IMR-90 (cell line): ENCODE data around the gene NETO2. TPM values are rescaled to one million over a fixed set of nuclear protein-coding genes. Genes with fewer than 3 reads are reported as not detected.
"Not testable (repeated sequence)": the region's sequence is repeated elsewhere in the genome, so short reads cannot be mapped to it uniquely, and the experiment has no call there.

Experiments used
- ATAC-seq: fragments of 200-7000 bp; cut with Tn5 transposase; 2 replicates; pipeline ENCODE4 v1.9.1; 2020; ENCODE audit warnings: low read depth, mild to moderate bottlenecking, moderate library complexity
- BruUV-seq: library from RNA; stranded (reverse); fragments of 400-500 nt; replicated peaks from 2 replicates; lab custom pipeline; 2021; lab: Mats Ljungman, UMichigan
- CTCF ChIA-PET: fragments of 300-600 bp; formaldehyde crosslinking; extraction: SDS; loops from one replicate; lab custom pipeline; 2021; ENCODE audit warnings: antibody characterized with exemption; lab: Yijun Ruan, JAX
- POLR2A ChIA-PET: fragments of 300-600 bp; sonication (Branson Sonifier 250); formaldehyde crosslinking; loops from one replicate; lab custom pipeline; 2022; ENCODE audit warnings: antibody characterized with exemption; ENCODE audit not compliant: unreplicated experiment; lab: Charles Lee
- DNase-seq: peaks from one replicate; pipeline ENCODE4 v3.0.0; 2013
- H2AFZ ChIP-seq: replicated peaks from 2 replicates; pipeline ENCODE3; 2013; ENCODE audit warnings: low read length, mild to moderate bottlenecking; ENCODE audit not compliant: poor library complexity
- H2AK5ac ChIP-seq: 2 replicates; pipeline ENCODE4 v1.6.1; 2013; ENCODE audit warnings: low read depth, low read length, inconsistent platforms
- H2AK9ac ChIP-seq: replicated peaks from 2 replicates; pipeline ENCODE3; 2013; ENCODE audit warnings: mild to moderate bottlenecking, low read depth, low read length, moderate library complexity; ENCODE audit not compliant: poor library complexity
- H2BK120ac ChIP-seq: 2 replicates; pipeline ENCODE4 v1.6.1; 2013; ENCODE audit warnings: low read depth, low read length, inconsistent platforms
- H2BK15ac ChIP-seq: 3 replicates; pipeline ENCODE4 v1.6.1; 2013; ENCODE audit warnings: low read depth, low read length, inconsistent platforms
- H2BK20ac ChIP-seq: 2 replicates; pipeline ENCODE4 v1.6.1; 2013; ENCODE audit warnings: low read depth, mild to moderate bottlenecking, inconsistent platforms, low read length, moderate library complexity
- H2BK5ac ChIP-seq: 2 replicates; pipeline ENCODE4 v1.6.1; 2013; ENCODE audit warnings: mild to moderate bottlenecking, low read depth, low read length, inconsistent platforms; ENCODE audit not compliant: poor library complexity, severe bottlenecking
- H3K14ac ChIP-seq: replicated peaks from 2 replicates; pipeline ENCODE4 v1.6.1; 2013; ENCODE audit warnings: low read depth, low read length, inconsistent platforms
- H3K18ac ChIP-seq: 2 replicates; pipeline ENCODE4 v1.6.1; 2013; ENCODE audit warnings: low read depth, low read length, control low read depth
- H3K23ac ChIP-seq: 2 replicates; pipeline ENCODE4 v1.6.1; 2013; ENCODE audit warnings: low read depth, low read length, inconsistent platforms
- H3K27ac ChIP-seq: 2 replicates; pipeline ENCODE4 v1.5.1; 2013; ENCODE audit warnings: mild to moderate bottlenecking, control low read depth, low read length; ENCODE audit not compliant: insufficient read depth
- H3K27me3 ChIP-seq: 2 replicates; pipeline ENCODE4 v1.6.1; 2013; ENCODE audit warnings: low read length; ENCODE audit not compliant: control insufficient read depth, insufficient read depth
- H3K36me3 ChIP-seq: 2 replicates; pipeline ENCODE4 v1.6.1; 2013; ENCODE audit warnings: low read length, mixed read lengths; ENCODE audit not compliant: control insufficient read depth, insufficient read depth
- H3K4ac ChIP-seq: 2 replicates; pipeline ENCODE4 v1.6.1; 2013; ENCODE audit warnings: low read depth, low read length, inconsistent platforms
- H3K4me1 ChIP-seq: 2 replicates; pipeline ENCODE4 v1.6.1; 2013; ENCODE audit warnings: low read length, mixed read lengths; ENCODE audit not compliant: control insufficient read depth, insufficient read depth
- H3K4me2 ChIP-seq: 2 replicates; pipeline ENCODE4 v1.6.1; 2013; ENCODE audit warnings: low read depth, mild to moderate bottlenecking, control low read depth, low read length, moderate library complexity
- H3K4me3 ChIP-seq: 2 replicates; pipeline ENCODE4 v1.5.1; 2013; ENCODE audit warnings: low read depth, mild to moderate bottlenecking, control low read depth, low read length, moderate library complexity; ENCODE audit not compliant: insufficient read depth
- H3K56ac ChIP-seq: 2 replicates; pipeline ENCODE4 v1.6.1; 2013; ENCODE audit warnings: low read length, inconsistent platforms; ENCODE audit not compliant: insufficient read depth; ENCODE audit errors: extremely low read depth
- H3K79me1 ChIP-seq, 2 experiments: 2 replicates each; pipeline ENCODE4 v1.6.1; 2013; ENCODE audit warnings: low read length in 2 of 2, inconsistent platforms in 1 of 2, low read depth in 1 of 2
- H3K9ac ChIP-seq: 2 replicates; pipeline ENCODE4 v1.6.1; 2013; ENCODE audit warnings: low read depth, low read length, control low read depth
- H3K9me1 ChIP-seq: 2 replicates; pipeline ENCODE4 v1.6.1; 2013; ENCODE audit warnings: low read length, inconsistent platforms; ENCODE audit not compliant: insufficient read depth
- H3K9me3 ChIP-seq: 2 replicates; pipeline ENCODE4 v1.6.1; 2013; ENCODE audit warnings: low read length; ENCODE audit not compliant: control insufficient read depth, insufficient read depth
- H4K20me1 ChIP-seq: 2 replicates; pipeline ENCODE4 v1.6.1; 2013; ENCODE audit warnings: low read length, inconsistent platforms; ENCODE audit not compliant: insufficient read depth
- H4K5ac ChIP-seq: 2 replicates; pipeline ENCODE4 v1.6.1; 2013; ENCODE audit warnings: mild to moderate bottlenecking, low read depth, low read length, control low read depth
- H4K8ac ChIP-seq, 2 experiments: 2 replicates each; pipeline ENCODE4 v1.6.1; 2013; ENCODE audit warnings: low read depth in 2 of 2, low read length in 2 of 2, control low read depth in 1 of 2, inconsistent platforms in 1 of 2
- H4K91ac ChIP-seq: 2 replicates; pipeline ENCODE4 v1.6.1; 2013; ENCODE audit warnings: low read depth, low read length, inconsistent platforms; ENCODE audit not compliant: insufficient read depth
- WGBS, 2 experiments: methylation state at CpG; one replicate each; pipeline versions ENCODE4 v1.1.5 to v1.1.7; 2013; ENCODE audit warnings: missing lambda C conversion rate in 2 of 2; ENCODE audit not compliant: insufficient read length in 1 of 2; ENCODE audit errors: extremely low coverage in 2 of 2; 5-methylcytosine and 5-hydroxymethylcytosine counted together
- dilution Hi-C: fragments of 300-500 bp; cut with HindIII; formaldehyde crosslinking; loops from one replicate; pipeline ENCODE4 v1.14.3; 2018; ENCODE audit warnings: low sequenced_read_pairs; ENCODE audit not compliant: unreplicated experiment
- in situ Hi-C: fragments of 300-500 bp; cut with MboI; formaldehyde crosslinking; loops from 3 replicates; pipeline ENCODE4 v1.14.3; 2019; ENCODE audit warnings: low sequenced_read_pairs, inconsistent platforms, mixed read lengths
- intact Hi-C: fragments of 100-400 bp; cut with micrococcal nuclease; formaldehyde crosslinking; loops from 2 replicates; pipeline ENCODE4 v1.10.0; 2022
- polyA plus RNA-seq, 3 experiments: library from polyadenylated mRNA; depleted of rRNA; stranded (reverse); fragments of >200 nt; gene quantifications; 2 replicates each; pipeline ENCODE4 v1.2.3, GENCODE V29; 2012; ENCODE audit warnings: low replicate concordance in 1 of 3
- total RNA-seq: library from RNA; depleted of rRNA; stranded (reverse); fragments of >200 nt; gene quantifications from 2 replicates; pipeline ENCODE4 v1.2.3, GENCODE V29; 2012

The NETO2 gene
- total and polyA plus RNA-seq, 2 of the 4 experiments (the other 2 are of a cell fraction) = 38.5 to 39.3 TPM

- H3K4me3 ChIP-seq, in situ Hi-C loops, H3K18ac ChIP-seq, BruUV-seq, POLR2A ChIA-PET, H3K27ac ChIP-seq, ATAC-seq, H2AK9ac ChIP-seq, H3K4me2 ChIP-seq, H3K36me3 ChIP-seq, H3K9me3 ChIP-seq, CTCF ChIA-PET, DNase-seq, H3K79me1 ChIP-seq, H2BK120ac ChIP-seq, intact Hi-C loops, H3K4ac ChIP-seq, H3K27me3 ChIP-seq, H2BK15ac ChIP-seq, H3K9ac ChIP-seq, H4K8ac ChIP-seq, H2AFZ ChIP-seq, H3K23ac ChIP-seq, dilution Hi-C loops, H2BK20ac ChIP-seq, H3K56ac ChIP-seq, H2AK5ac ChIP-seq, H3K14ac ChIP-seq, H4K5ac ChIP-seq, H3K9me1 ChIP-seq, H2BK5ac ChIP-seq, H4K91ac ChIP-seq, H4K20me1 ChIP-seq, H3K4me1 ChIP-seq: not testable (repeated sequence)
- no CpG with 5 or more reads among the region's 31 CpGs for WGBS, 2 experiments
These were observed 37.3 kb upstream of the NETO2 start for GRCh38 chr16:47181066-47181465.
